HG03045 (cell line): ENCODE data around the gene PLRG1.
"Not testable (repeated sequence)": the region's sequence is repeated elsewhere in the genome, so short reads cannot be mapped to it uniquely, and the experiment has no call there.

Source experiments
- ATAC-seq: cut with Tn5 transposase; IDR thresholded peaks from one replicate; pipeline ENCODE4 v1.9.1; 2021; ENCODE audit warnings: mild to moderate bottlenecking, moderate library complexity; ENCODE audit not compliant: unreplicated experiment

Gene PLRG1

GRCh38 chr4:154549894-154550790 lies at the start of gene PLRG1:
Gene PLRG1 (minus strand): TSS chr4:154550400. CDS start chr4:154550308, 92 bp downstream.
- peak; percentile 99 for ATAC-seq

- no peak for ATAC-seq
Observed at GRCh38 chr4:154597798-154598774, 47.9 kb upstream of the PLRG1 start.

GRCh38 chr4:154597281-154597680 lies 47.1 kb upstream of the PLRG1 start:
- not testable (repeated sequence) for ATAC-seq

GRCh38 chr4:154595807-154596206 lies 45.6 kb upstream of the PLRG1 start:
- ATAC-seq, result no peak

GRCh38 chr4:154594343-154594742 lies 44.1 kb upstream of the PLRG1 start:
- ATAC-seq, result not testable (repeated sequence)

GRCh38 chr4:154593868-154594267 lies 43.7 kb upstream of the PLRG1 start:
- ATAC-seq, result no peak

GRCh38 chr4:154591890-154592289 lies 41.7 kb upstream of the PLRG1 start:
- ATAC-seq, result no peak

- no peak for ATAC-seq
Observed at GRCh38 chr4:154590329-154591006, 40.3 kb upstream of the PLRG1 start, which contains the start of gene FGA. Gene FGA (minus strand): TSS chr4:154590742. CDS start chr4:154590687, 55 bp downstream.

- ATAC-seq, result no peak
Observed at GRCh38 chr4:154589296-154590197, 39.3 kb upstream of the PLRG1 start.

- ATAC-seq, result no peak
Observed at GRCh38 chr4:154588198-154588597, 38.0 kb upstream of the PLRG1 start.

- ATAC-seq, result no peak
Observed at GRCh38 chr4:154586296-154587033, 36.3 kb upstream of the PLRG1 start.

- no peak for ATAC-seq
Observed at GRCh38 chr4:154585369-154586018, 35.3 kb upstream of the PLRG1 start.

GRCh38 chr4:154584259-154584658 lies 34.1 kb upstream of the PLRG1 start:
- ATAC-seq, result no peak

- no peak for ATAC-seq
Observed at GRCh38 chr4:154583677-154584076, 33.5 kb upstream of the PLRG1 start.

- no peak for ATAC-seq
Observed at GRCh38 chr4:154583230-154583629, 33.0 kb upstream of the PLRG1 start.

GRCh38 chr4:154582723-154583122 lies 32.5 kb upstream of the PLRG1 start:
- no peak for ATAC-seq

GRCh38 chr4:154579927-154580326 lies 29.7 kb upstream of the PLRG1 start:
- no peak for ATAC-seq

- ATAC-seq, result no peak
Observed at GRCh38 chr4:154578919-154579318, 28.7 kb upstream of the PLRG1 start.

GRCh38 chr4:154577324-154577723 lies 27.1 kb upstream of the PLRG1 start:
- no peak for ATAC-seq
